ENCODE measurements around the gene CIT.

CIT gene

DNA sequence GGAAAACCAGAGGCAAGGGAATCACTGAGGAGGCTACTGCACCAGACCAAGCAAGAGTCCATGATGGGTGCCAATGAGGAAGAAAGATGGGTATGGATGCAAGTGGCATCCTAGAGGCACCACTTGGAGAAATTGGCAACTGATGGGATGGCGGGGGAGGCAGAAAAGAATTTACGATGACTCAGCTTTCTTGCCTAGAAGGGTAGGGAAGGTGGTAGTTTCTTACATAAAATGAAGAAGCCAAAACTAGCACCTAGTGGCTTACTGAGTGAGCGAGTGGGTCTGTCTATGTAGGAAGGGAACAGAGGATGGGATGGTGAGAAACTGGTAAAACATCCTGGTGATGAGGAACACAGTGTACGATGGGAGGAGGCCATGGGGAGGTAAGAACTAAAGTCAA is 80.8 kb downstream of the CIT start:
- DNase-seq: no peak

DNA sequence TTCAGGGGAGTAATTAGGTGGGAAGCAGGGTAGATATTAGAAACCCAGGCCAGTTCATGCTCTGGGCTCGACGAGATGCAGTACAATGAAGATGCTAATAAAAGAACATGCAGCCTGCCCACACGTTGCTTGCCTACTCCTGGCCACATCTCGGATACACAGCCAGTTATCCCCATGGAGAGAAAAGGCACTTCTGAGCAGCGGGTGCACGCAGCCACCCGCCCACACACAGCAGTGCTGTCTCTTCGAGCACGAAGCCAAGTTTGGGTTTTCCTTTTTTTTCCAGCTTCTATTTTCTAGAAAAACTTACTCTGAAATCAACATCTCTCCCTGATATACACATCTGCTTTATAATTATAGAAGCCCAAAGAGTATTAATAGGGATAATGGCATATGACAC is 85.7 kb downstream of the CIT start:
- DNase-seq: no peak

DNA sequence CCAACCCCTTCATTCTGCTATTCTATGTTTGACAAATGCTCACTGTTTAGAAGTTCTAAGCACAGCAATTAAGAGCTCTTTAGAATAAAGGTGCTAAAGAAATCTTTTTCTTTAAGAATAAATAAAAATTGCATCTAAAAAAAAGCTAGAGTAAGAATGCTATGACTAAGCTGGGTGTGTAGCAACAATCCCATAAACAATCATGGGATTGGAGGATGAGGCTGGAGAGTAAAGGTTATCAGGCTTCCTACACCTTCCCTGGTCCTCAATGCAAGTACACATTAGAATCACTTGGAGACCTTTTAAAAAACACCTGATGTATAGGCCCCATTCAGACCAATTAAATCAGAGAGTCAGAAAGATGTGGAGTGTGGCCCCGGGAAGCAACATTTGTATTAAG is 88.3 kb downstream of the CIT start:
- no peak for DNase-seq

DNA sequence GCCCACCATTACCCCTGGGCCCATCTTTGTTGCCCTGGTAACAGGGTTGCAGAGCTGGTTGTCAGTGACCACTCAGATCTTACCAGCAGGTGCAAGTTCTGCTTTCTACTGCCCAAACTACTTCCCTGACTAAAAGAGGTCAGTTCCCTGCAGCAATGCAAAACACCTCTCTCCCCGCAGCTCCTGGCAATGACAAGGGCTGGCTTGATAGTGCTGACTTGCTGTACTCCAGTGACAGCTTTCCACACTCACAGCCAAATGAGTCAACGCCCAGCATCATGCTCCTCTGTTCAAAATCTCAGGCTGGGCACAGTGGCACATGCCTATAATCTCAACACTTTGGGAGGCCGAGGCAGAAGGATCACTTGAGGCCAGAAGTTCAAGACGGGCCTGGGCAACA is 90.6 kb downstream of the CIT start:
- DNase-seq: no peak

DNA sequence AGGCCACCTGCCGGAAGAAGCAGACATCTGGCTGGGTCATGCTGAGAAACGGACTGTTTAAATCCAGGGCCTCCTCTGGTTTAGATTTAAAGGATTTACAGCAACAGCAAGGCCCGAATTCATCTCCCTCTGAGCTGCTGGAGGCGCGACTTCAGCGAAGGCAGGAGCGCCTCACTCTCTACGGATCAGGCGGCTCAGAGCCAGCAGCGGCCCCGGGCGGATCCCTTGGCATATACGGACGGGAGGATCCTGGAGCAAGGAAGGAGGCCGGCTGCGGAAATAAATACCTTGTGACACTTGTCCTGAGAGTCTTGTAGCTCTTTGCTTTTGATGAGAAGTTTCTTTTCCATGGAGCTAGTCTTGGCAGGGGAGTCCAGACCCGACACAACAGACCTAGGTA is 92.4 kb downstream of the CIT start:
- DNase-seq: no peak

DNA sequence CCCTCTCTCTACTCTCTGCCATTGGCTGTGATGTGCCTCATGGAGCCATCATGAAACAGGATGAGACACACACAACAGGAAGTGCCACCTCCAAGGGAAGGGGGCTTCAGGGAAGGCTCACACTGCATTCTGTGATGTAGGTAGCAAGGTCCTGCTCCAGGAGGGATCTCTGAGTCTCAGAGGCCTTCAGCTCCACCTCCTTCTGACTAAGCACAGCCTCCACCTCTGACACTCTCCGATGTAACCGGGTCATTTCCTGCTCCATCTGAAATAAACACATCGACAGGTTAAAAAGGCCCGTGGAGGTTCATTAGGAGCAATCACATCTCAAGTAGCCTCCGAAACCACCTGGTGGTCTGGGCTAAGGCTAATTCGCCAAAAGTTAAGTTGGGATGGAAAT is 93.3 kb downstream of the CIT start:
- no peak for DNase-seq

DNA sequence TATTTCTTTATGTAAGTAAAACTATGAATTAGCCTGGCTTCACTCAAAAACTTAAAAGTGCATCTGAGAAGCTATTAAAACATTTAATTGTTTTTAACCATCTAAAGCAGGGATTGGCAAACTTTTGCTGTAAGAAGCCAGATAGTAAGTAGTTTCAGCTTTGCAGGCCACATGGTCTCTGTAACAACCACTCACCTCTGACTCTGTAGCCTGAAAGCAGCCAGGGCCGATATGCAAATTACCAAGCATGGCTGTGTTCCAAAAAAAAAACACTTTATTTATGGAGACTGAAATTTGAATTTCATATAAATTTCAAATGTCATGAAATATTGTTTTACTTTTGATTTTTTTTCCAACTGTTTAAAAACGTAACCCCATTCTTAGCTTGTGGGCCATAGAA is 95.3 kb downstream of the CIT start:
- DNase-seq: no peak

DNA sequence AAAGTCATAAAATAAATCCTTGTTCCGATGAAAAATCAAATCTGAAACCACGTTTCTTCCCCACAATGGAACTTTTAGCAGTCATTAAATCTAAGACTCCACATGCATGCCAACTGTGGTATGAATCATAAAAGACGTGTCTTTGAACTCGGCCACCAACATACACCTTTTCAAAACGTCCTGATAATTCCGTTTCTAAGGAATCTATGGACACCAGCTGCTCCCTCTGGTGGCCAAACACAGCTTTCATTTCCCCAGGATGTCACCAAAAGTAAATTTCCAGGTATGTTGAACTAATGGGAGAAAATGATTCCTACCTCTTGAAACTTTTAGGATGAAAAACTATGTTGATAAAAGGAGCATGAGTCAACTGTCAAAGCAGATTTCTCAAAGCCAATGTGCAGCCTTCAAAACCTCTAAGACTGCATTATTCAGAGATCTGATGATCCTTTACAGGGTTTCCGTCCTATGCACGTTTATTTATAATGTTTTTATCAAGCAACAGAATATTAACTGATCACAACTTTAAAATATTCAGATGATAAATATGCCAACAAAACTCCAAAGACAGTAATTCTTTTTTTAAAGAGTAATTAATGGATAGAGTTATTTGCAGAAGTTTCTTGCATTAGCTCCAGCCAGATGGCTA is 96.2 kb downstream of the CIT start:
- no peak for DNase-seq

DNA sequence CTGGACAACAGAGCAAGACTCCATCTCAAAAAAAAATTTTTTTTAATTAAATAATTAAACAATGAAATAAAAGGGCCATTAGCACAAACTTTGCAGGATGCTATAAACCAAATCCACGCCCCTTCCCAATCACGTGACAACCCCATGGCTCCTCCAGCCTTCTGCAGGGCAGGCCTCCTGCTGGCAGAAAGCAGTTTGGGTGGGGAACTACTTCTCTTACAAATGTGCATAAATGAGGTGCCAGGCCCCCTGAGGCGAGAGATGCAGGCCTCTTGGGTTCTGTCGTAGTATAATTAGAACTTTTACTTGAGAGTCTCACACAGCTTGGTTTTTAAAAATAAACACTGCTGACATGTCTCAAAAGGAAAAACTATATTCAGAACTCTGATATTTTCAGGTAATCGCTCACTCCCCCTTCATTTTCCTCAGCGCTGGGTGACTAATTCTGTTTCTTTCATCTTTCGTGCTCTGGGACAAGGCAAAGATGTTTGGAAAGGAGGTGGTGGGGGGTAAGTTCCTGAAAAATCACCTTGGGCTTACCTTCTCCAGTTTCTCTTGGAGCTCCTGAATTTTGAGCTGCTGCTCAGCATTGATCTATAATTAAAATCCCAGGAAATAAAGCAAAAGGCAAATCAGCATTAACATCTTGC is 101.7 kb downstream of the CIT start:
- DNase-seq: no peak

DNA sequence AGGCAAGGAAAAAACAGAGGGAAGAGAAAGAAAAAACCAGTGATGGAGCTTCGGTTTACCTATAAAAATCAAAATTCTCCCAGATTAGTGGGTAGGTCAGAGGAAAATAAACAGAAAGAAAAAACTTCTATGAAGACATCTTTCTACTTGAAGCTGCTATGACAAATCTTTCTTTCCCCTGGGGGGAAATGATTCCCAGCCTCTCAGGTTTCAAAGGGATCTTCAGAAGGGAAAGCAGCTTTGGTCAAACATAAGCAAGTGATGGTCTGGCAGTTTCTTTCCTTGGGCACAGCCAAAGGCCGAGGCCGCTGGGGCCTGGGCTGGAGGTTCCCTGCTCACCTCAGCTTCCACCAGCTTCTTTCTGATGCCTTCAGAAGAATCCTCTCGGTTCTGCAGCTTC is 104.7 kb downstream of the CIT start:
- no peak for DNase-seq

DNA sequence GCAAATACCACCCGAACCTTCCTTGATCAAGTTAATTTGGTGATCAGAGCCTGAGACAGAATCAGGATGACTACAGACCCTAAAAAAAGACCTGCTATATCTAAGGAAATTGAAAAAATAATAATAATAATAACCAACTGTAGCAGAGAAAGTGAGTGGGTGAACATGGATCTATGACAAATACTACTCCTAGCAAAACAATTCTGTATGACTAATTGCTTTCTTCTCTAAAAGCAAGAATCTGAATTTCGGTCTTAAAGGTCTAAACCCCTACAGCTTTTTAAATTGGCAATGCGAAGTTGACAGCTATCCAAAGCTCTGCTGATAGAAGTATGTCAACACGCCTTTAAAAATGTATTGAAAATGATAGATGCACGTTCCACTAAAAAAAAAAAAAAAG is 107.0 kb downstream of the CIT start:
- DNase-seq: no peak

DNA sequence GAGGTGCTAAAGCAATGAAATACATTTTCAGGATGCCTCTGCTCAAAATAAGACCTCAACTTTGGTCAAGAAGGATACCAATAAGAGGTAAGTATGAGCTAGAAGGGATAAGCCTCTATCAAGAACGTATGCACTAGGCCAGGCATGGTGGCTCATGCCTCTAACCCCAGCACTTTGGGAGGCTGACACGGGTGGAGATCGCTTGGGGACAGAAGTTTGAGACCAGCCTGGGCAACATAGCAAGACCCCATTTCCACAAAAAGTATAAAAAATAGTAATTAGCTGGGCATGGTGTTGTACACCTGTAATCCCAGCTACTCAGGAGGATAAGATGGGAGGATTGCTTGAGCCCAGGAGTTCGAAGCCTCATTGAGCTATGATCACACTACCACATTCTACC is 114.5 kb downstream of the CIT start:
- DNase-seq: no peak

DNA sequence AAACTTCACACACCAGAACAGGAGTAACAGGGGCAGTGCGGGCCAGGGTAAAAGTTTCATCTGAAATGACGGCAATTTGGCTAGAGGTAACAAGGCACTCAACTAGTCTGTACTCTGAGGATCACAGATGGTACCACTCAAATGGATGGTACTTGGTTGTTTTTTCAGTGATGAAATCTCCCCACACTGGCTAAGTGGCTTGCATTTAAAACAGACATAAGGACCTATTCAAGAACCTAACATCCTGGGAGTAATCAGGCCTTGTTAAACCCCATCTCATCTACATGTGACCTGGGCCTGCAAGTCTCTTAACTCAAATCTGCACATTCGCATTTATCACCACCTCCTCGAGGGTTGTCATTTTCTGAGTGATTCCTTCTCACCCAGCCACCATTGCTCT is 118.4 kb downstream of the CIT start:
- no peak for DNase-seq

DNA sequence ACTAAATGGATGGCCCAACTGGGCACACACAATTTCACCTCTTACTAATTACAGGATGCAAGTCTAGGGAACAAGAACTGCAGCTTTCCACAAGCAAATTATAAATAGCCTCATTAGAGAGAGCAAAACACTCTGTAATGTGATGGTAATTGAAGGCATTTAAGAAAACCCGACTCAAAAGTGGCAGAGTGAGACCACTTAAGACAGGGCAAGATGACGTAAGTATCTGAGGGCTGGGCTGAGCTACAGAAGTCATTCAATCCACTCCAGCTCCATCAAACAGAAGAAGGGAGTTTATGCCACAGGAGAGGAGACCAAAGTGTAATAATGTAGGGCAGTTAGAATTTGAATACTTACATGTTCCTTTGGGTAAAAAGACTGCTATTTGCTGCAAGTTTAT is 118.9 kb downstream of the CIT start:
- no peak for DNase-seq

DNA sequence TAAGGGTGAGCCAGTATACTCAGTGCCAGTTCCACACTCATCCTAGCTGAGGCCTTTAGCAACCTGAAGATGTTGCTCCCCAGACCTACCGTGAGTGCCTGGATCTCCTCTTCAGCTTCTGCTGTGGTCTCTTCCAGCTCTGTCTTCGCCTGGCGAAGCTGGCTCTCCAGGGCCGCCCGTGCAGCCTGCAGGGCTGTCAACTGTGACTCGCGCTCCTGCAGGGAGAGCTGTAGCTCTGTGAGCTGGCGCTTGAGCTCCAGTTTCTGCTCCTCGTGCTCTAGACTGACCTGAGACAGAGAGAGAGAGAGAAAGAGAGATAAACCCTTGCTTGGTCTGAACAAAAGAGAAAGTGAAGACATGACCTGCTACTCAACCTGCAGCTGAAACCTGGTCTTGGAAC is 125.2 kb downstream of the CIT start:
- DNase-seq: no peak

DNA sequence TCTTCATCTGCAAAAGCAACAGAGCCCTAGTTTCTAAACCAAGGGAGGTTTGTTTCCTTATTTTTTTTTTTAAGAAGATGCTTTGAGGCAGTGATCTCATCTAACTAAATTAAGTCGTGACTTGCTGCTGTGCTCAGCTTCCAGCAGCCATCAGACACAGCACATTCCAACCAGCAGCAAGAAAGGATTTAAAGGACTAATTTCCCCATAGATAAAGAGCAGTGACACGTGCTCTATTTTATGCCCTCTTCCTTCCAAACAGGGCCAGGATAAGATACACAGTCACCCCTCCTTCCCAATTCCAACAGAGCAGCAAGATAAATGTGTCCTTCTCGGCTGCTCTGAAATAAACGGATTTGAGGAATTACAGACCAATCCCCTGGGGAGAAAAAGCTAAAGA is 127.5 kb downstream of the CIT start:
- no peak for DNase-seq

DNA sequence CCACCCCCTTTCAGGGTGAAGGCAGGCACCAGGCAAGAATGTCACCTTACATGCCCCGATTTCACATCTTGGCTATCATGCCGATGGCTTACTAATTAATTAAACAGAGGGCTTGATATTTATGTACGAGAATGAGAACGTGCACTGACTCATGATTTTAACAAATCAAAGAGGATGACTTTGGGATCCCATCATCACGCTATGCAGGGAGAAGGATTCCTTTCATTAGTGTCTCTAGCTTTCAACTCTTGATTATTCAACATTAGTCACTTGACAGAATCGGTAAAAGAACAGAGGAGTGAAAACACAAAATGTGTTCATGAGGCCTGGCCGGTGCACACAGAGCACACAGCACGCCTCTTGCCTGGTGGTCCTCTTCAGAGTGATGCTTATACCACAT is 128.6 kb downstream of the CIT start:
- no peak for DNase-seq

DNA sequence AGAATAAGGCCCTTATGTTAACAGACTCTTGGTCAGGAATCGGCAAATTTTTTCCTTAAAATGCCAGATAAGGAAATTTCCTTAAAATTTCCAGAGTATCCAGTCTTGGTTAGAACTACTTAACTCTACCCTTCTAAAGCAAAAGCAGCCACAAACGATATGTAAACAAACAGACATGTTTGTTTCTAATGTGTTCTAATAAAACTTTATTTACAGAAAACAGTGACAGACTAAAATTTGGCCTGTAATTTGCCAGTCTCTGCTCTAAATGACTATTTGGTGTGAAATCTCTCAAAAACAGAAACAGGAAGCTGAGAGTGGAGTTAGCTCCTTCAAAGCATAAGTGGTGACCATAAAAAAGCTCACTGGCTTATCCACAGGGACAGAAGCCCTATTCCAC is 131.0 kb downstream of the CIT start:
- no peak for DNase-seq

DNA sequence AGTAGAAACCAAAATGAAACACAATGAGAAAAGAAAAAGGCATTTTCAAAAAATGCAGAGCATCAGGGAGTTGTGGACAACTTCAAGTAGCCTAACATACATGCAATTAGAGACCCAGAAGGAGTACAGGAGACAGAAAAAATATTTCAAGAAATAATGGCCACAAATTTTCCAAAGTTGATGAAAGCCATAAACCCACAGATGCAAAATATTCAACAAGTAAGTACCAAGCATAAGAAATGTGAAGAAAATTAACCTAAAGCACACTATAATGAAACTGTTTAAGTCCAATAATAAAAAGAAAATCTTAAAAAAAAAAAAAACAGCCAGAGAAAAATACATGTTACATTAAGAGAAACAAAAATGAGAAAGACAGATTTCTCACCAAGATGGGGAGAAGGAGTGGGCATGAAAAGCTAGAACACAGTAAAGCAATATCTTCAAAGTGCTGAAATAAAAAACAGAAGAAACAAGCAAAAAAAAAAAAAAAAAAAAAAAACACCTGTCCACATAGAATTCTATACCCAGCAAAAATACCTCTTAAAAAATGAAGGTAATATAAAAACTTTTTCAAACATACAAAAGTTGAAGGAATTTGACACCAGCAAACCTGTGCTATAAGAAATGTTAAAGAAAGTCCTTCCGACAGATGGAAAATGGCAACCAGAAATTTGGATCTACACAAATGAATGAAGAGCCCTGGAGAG is 132.1 kb downstream of the CIT start:
- DNase-seq: no peak

DNA sequence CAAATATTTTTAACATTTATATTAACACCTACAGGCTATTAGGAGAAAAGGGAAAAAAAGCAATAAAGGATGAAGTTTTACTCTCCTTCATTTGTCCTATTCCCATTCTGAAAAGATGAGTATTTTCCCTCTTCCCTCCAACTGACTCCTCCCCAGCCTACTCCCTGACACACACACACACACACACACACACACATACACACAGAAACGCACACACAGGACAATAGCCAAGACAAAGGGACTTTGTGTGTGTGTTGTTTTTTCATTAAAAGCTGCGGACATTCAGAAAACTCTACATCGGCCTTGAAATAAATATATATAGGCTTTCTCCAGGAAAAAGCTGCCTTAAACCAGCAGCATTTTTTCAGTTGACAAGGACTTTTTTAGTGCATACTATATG is 134.4 kb downstream of the CIT start:
- DNase-seq: no peak

DNA sequence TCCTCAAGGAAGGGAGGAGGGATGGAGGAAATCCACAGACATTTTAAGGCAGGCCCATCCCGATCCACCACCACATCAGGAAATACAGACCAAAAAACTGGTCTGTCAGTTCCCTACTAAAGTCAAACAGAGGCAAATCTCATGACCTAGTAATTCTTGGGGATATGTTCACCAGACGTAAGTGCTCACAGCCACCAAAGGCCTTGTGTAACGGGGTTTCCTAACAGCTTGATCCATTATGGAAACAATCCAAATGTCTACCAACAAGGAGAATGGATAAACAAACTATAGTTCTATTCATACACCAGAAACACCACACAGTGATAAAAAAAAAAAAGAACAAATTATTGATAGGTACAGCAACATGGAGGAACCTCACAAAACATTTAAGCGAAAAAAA is 136.3 kb downstream of the CIT start:
- no peak for DNase-seq

DNA sequence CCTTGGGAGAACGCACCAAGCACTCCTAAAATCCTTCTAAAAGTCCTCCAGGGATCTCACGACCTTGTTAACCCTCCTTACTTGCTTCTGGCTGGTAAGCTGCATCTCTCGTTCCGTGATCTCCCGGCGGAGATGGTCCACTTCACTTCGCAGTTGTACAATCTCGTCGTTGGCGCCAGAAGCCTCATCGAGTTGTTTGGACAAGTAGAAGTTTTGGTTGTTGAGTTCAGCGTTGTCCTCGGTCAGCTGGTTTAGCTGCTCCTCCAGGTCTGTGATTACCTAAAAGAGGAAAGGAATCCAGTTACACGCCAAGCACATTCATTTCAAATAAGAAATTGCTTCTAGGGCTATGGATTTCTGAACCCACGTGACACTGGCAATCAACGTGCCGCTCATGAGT is 142.0 kb downstream of the CIT start:
- no peak for DNase-seq

DNA sequence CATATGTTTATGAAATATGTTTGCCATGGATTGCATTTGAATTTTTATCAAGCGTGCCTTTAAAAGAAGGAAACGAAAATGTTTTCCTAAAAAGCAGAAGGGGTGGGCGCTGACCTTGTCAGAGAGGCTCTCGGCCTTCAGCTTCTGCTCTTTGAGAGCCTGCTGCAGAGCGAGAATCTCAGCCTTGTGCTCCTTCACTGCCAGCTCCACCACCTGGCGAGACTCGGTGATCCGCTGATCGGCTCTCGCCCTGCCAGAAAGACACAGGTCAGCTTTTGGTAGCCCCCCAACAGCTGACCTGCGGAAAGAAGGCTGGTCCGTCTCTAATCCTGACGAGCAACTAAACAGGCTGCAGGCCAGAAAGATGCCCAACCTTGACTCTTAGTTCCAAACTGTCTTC is 146.7 kb downstream of the CIT start:
- no peak for DNase-seq

DNA sequence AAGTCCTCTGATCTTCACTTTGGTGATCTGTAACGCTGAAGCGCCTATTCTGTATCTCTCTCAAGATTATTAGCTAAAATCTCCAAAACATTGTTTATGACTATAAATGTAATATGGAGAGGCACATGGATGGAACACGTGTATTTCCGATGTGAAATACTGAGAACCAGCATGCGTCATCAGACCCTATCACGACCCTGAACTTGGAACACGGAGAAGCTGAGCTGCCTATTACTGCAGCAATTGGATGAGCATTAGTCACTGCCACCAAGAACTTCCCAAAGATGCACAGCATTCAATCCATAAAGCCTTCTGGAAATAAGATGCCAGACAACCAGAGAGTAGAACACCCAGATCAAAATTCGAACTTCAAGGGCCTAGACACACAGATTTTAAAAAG is 147.2 kb downstream of the CIT start:
- DNase-seq: no peak

DNA sequence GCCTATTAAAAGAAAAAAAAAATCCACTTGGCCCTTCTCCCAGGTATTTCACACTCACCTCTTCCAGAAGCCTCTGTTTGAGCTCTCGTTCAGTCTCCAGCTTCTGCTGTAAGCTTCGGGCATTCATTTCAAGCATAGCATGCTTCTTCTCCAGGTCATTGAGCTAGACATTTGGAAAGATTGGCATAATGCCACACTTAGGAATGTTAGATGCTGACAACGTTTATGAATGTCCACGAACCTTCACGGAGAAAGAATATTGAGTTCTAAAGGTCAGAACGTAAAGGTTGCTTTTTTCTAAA is 148.7 kb downstream of the CIT start:
- no peak for DNase-seq
